Measurements from ENCODE around the gene PKD1.

PKD1 gene

GRCh38 chr16:2071454-2072202 lies 64.1 kb downstream of the PKD1 start:
- DNase-seq = no peak

DNA sequence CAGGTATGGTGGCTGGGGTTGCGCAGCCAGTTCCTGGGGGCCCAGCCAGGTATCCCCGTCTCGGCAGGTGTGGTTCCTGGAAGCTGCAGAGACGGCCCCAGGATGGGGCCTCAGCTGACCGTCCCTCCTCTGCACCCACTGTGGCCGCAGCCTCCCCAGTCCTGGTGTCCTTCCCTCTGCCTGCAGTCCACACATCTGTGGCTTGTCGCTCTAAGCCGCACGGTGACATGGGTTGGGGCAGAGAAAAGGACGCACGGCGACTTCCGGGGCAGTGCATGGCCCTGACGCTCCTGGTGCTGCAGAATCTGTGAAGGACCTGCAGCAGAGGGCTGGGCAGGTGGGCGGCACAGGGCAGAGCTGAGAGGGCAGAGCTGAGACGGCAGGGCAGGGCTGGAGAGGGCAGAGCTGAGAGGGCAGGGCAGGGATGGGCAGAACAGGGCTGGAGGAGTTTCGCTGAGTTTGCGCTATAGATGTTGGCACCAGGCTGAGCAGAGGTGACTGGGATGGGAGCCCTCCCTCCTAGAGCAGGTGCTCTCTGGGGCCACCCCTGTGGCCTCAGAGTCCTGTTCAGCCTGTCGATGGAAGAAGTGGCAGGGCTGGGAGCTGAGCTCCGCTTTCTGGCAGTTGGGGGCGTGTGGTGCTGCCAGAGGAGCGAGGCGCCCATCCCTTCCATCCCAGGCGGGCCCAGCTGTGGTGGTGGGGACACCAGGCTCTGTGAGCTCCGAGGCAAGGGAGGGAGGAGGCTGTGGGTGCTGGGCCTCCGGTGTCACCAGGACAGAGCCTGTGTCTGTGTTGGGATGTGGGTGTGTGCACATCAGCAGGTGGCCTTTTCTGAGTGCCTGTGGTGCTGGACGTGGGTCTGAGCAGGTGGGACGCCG lies 64.9 kb downstream of the PKD1 start:
- no peak for DNase-seq

- DNase-seq = no peak
Observed at GRCh38 chr16:2066139-2066538, 69.6 kb downstream of the PKD1 start.

GRCh38 chr16:2064368-2064945 lies 71.2 kb downstream of the PKD1 start:
- no peak for DNase-seq

- no peak for DNase-seq
Observed at GRCh38 chr16:2063861-2064260, 71.8 kb downstream of the PKD1 start.

GRCh38 chr16:2062801-2063200 lies 72.9 kb downstream of the PKD1 start:
- DNase-seq = no peak

DNA sequence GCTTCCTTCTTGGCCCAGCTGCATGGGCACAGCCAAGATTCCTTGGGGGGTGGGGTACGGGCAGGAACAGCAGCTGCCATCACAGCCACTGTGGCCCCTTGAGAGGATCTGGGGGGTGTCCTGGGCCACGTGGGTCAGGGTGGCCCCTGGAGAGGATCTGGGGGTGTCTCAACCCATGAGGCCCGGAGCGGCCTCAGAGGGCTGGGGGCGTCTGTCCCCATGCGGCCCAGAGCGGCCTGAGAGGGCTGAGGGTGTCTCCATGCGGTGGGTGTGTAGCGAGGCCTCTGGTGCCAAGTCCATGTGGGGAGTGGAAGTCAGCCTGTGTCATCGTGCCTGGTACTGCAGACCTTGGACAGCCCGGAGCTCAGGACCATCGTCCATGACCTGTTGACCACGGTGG lies 74.2 kb downstream of the PKD1 start:
- DNase-seq = no peak

DNA sequence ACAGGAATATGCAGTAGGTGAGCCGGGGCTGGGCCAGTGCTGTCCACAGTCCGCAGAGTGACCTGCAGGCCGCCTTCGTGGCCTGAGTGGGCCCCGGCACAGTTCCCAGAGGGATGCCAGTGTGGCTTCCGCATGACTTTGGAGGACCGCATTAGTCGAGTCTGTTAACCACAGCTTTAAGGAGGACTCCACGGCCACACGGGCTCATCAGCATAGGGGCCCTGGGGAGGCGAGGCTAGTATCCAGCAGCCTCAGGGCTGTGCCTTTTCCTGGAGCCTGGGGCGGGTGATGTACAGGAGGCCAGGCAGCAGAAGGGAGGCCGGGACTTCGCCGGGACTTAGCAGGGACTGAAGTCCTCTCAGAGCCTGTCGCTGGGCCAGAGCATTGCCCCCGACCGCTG lies 74.7 kb downstream of the PKD1 start:
- DNase-seq = no peak

DNA sequence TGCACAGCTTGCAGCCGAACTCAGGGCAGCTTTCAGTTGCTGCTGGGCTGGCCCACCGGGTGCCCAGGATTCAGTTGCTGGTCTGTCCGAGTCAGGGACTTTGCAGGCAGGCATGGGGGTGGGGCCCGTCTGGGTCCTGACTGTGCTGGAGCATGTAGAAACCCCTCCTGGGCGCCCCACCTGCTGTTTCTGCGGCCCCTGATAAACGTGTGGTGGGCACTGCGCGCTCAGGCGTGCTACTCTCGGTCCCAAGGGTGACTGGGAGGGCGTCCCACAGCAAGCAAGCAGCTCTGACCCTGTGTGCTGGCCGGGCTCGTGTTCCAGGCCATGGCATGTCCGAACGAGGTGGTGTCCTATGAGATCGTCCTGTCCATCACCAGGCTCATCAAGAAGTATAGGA lies 75.4 kb downstream of the PKD1 start:
- DNase-seq = no peak

DNA sequence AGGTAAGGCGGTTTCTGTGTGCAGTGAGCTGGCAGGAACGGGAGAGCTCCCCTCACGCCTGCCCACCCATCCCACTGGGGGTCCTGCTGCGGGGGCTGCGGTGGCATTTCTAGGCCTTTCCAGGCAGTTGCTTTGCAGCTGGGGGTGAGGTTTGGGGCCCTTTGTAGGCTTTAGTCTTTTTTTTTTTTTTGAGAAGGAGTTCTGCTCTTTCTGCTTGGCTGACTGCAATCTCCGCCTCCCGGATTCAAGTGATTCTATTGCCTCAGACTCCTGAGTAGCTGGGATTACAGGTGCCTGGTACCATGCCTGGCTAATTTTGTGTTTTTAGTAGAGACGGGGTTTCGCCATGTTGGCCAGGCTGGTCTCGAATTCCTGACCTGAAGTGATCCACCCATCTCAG lies 76.8 kb downstream of the PKD1 start:
- DNase-seq = no peak

DNA sequence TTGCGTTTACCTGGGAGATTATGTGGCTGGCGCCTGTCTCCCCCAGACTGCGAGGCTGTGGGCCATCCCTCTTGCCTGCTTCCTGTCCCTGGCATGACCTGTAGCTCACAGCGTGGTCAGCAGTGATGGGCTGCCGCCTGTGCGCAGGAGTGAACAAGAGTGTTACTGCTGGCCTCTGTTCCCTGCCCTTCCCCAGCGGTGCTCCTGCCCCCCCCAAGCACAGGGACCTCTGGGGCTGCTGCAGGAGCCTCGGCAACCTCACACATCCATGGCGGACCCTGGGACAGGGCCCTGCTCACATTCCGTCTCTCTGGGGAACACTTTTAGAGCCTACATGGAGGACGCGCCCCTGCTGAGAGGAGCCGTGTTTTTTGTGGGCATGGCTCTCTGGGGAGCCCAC lies 77.3 kb downstream of the PKD1 start:
- no peak for DNase-seq

DNA sequence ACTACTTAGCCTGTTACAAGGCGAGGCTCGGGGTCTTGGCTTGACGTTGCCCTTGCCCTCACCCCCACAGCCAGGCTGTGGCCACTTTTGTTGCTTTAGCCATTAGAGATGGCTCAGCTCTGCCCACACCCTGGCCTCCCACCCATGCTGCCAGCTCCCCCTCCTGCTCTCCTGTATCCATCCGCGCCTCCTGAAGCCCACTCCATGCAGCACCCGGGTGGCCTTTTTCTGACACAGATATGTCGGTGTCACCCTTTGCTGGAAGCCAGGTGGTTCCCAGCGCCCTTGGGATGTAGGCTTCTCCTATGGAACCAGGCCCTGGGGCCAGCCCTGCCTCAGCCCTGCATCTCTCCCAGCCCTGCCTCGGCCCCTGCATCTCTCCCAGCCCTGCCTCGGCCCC lies 78.3 kb downstream of the PKD1 start:
- DNase-seq = no peak

DNA sequence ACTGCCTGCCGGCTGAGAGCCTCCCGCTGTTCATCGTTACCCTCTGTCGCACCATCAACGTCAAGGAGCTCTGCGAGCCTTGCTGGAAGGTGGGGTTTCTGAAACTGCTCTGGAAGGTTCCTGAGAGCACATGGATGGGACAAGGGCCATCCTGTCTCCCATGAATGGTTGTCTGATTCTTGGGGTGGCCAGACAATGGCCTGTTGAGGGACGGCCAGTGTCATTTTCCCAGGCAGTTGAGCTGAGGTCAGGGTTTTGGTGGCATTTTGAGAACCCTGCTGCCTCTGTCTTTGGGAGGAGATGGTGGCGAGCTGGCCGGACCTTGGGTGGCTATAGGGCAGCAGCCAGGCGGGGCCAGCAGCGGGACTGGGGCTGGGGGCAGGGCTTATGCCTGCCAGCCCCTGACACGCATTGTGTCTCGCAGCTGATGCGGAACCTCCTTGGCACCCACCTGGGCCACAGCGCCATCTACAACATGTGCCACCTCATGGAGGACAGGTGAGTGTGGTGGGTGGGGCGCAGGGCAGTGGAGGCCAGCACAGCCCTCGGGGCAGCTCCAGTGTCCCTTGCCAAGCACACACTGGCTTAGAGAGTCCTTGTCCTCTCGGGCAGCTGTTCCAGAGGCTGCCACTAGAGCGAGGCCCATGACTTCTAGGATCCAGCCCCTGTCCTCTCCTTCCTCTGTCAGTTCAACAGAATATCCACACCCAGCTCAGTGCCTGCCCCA lies 78.9 kb downstream of the PKD1 start:
- no peak for DNase-seq

DNA sequence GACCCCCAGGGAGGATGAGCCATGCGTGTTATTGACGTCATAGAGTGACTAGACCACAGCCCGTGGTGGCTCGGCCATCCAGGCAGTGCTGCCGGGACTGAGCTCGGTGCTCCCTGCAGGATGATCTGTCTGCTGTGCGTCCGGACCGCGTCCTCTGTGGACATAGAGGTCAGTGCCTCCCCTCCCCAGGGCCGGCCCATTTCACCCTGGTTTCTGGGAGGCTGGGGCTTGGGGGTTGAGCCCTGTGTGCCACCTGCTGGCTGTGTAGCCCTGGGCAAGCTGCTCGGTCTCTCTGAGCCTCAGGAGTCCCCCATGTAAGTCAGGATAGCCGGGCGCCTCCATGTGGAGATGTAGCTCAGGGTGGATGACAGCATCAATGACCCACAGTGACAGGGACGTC lies 79.6 kb downstream of the PKD1 start:
- peak; percentile 38 for DNase-seq

GRCh38 chr16:2054543-2055245 lies 81.0 kb downstream of the PKD1 start:
- DNase-seq = no peak

GRCh38 chr16:2053897-2054296 lies 81.8 kb downstream of the PKD1 start:
- DNase-seq = no peak

DNA sequence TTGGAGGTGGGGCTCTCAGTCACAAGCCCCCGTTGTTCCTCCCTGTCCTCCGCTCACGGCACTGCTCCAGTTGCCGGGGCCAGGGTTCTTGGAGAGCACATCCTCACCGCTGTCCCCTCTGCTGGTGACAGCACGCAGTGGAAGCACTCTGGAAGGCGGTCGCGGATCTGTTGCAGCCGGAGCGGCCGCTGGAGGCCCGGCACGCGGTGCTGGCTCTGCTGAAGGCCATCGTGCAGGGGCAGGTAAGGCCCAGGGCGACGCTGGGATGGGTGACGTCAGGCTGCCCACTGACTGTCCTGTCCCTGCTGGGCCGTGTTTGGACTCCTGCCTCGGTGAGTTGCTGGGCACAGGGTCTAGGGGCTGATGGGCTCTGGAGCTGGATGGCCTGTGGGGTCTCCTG lies 82.5 kb downstream of the PKD1 start:
- DNase-seq = no peak

GRCh38 chr16:2048116-2048543 lies 87.6 kb downstream of the PKD1 start:
- no peak for DNase-seq

DNA sequence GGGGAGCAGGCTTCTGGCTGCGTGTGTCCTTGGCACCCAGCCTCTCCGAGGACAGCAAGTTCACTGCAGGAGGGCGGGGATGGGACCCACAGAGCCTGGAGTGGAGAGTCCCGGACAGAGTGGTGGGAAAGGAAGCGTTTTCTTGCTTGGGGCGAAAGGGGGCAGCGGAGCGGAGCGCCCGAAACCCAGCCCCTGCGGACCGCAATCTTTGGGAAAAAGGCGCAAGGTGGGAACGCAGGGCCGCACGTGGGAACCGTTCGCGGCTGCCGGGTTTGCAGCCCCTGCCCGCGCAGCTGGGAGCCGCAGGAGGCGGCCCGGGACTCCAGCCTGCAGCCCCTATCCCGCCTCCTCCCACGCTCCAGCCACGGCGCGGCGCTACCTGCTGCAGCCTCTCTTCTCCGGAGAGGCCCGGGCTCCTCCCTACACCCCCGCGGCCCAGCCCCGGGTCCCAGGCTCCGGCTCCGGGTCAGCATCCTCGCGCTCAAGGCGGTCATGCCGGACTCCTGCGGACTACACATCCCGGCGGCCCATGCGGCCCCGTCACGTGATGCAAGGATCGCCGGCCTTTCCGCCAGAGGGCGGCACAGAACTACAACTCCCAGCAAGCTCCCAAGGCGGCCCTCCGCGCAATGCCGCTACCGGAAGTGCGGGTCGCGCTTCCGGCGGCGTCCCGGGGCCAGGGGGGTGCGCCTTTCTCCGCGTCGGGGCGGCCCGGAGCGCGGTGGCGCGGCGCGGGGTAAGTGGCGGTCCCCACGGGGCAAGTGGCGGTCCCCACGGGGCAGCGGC lies 88.2 kb downstream of the PKD1 start, which contains the start of the genes NTHL1 and TSC2:
Gene NTHL1, minus strand, starts transcription at position 505 of the 786 bp plus-strand sequence. Its CDS starts 11 bp downstream, at position 494.
Gene TSC2, plus strand, starts transcription at position 656 of the 786 bp plus-strand sequence. CDS start 631 bp downstream, outside the sequence.
- peak; percentile 96 for DNase-seq

GRCh38 chr16:2046893-2047329 lies 88.8 kb downstream of the PKD1 start:
- DNase-seq = no peak
